PC-3 (cell line): Measurements from ENCODE around the gene CLIP1.

ENCODE experiments used
- EZH2 ChIP-seq: fragments of 300-600 bp; sonication (generic); IDR thresholded peaks from one replicate; pipeline ENCODE4 v1.6.1; 2017; ENCODE audit warnings: antibody characterized with exemption, mild to moderate bottlenecking, low read length; ENCODE audit not compliant: unreplicated experiment
- TF ChIP-seq, protein P1 (sequence below): fragments of 300-600 bp; sonication (generic); conservative IDR thresholded peaks from 2 replicates; pipeline ENCODE4 v1.5.1; 2017; ENCODE audit warnings: antibody characterized with exemption, low read depth, mild to moderate bottlenecking, low read length

GRCh38 chr12:122308811-122309210, 113.7 kb downstream of the CLIP1 start:
- no peak for TF ChIP-seq EZH2
- TF ChIP-seq, protein P1, sequence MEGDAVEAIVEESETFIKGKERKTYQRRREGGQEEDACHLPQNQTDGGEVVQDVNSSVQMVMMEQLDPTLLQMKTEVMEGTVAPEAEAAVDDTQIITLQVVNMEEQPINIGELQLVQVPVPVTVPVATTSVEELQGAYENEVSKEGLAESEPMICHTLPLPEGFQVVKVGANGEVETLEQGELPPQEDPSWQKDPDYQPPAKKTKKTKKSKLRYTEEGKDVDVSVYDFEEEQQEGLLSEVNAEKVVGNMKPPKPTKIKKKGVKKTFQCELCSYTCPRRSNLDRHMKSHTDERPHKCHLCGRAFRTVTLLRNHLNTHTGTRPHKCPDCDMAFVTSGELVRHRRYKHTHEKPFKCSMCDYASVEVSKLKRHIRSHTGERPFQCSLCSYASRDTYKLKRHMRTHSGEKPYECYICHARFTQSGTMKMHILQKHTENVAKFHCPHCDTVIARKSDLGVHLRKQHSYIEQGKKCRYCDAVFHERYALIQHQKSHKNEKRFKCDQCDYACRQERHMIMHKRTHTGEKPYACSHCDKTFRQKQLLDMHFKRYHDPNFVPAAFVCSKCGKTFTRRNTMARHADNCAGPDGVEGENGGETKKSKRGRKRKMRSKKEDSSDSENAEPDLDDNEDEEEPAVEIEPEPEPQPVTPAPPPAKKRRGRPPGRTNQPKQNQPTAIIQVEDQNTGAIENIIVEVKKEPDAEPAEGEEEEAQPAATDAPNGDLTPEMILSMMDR: no peak
